Hepatocyte (in vitro differentiated cells): ENCODE measurements around the gene GATAD2A.

Experiments used
- CTCF ChIP-seq: fragments of 200-600 bp; sonication (generic); IDR thresholded peaks from 2 replicates; pipeline ENCODE4 v1.5.1; 2016; ENCODE audit warnings: antibody characterized with exemption, mild to moderate bottlenecking; ENCODE audit not compliant: poor library complexity
- EZH2 ChIP-seq: fragments of 200-600 bp; sonication (generic); IDR thresholded peaks from 2 replicates; pipeline ENCODE4 v1.6.1; 2016; ENCODE audit warnings: antibody characterized with exemption, mild to moderate bottlenecking, borderline replicate concordance
- EZH2phosphoT487 ChIP-seq: fragments of 200-600 bp; sonication (generic); IDR thresholded peaks from one replicate; pipeline ENCODE4 v1.6.1; 2018; ENCODE audit warnings: antibody characterized with exemption, mild to moderate bottlenecking, low read depth, moderate library complexity; ENCODE audit not compliant: unreplicated experiment, severe bottlenecking

- TF ChIP-seq CTCF (no peak), EZH2 (no peak), EZH2phosphoT487 (no peak)
Measured at GRCh38 chr19:19438366-19439175, 33.1 kb downstream of the GATAD2A start.
